ENCODE results near the gene GRM7. TPM values are rescaled to one million over a fixed set of nuclear protein-coding genes. Genes with fewer than 3 reads are reported as not detected.

Gene GRM7
- polyA plus RNA-seq, 1 experiment = not detected

DNA sequence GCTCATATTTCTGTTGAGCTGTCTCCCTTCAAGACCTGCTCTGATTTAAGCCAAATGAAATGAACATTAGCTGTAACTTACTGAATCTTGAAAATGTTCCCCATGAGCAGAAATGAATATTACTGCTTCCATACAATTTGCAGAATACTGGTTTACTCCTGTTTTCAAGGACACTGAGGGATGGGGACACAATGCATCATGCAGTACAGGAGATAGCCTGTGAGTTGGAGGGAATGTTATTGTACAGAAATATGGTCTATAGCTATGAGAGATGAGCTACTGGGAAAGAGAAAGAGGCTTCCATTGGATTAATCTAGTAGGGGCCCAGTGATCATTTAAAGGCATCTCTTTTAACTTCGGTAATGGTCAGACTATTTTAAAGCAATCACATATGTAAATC lies 798.2 kb downstream of the GRM7 start:
- H3K9me3 ChIP-seq (ENCODE audit: control insufficient read depth, insufficient read depth, low read length) = peaks cover 3% of the 10 kb centered on the region
- no peak overlapping the region for H3K4me3 ChIP-seq (ENCODE audit: low read depth, low read length)
- TF ChIP-seq CTCF (IDR thresholded peaks at IDR 0.05; ENCODE audit: low read depth, low read length) = no peak
- no peak for DNase-seq (ENCODE audit: low read depth, low spot score)
- no peaks in the 10 kb centered on the region for H3K27me3 ChIP-seq (ENCODE audit: control insufficient read depth, insufficient read depth, low read length)
- CTCF ChIA-PET = no interaction called here
- H3K27ac ChIP-seq (ENCODE audit: low read depth, low read length) = no peak overlapping the region
- POLR2A ChIA-PET = no interaction called here

GRCh38 chr3:7663771-7664170 lies 802.9 kb downstream of the GRM7 start:
- no peak overlapping the region for H3K4me3 ChIP-seq (ENCODE audit: low read depth, low read length)
- no peak for DNase-seq (ENCODE audit: low read depth, low spot score)
- ChIA-PET POLR2A (no interaction called here), CTCF (no interaction called here)
- no peak for TF ChIP-seq CTCF (IDR thresholded peaks at IDR 0.05; ENCODE audit: low read depth, low read length)
- H3K27ac ChIP-seq (ENCODE audit: low read depth, low read length) = no peak overlapping the region
- H3K27me3 ChIP-seq (ENCODE audit: control insufficient read depth, insufficient read depth, low read length) = no peaks in the 10 kb centered on the region
- H3K9me3 ChIP-seq (ENCODE audit: control insufficient read depth, insufficient read depth, low read length) = peaks cover 6% of the 10 kb centered on the region

GRCh38 chr3:7667774-7668173 lies 806.9 kb downstream of the GRM7 start:
- POLR2A ChIA-PET = no interaction called here

GRCh38 chr3:7669641-7670040 lies 808.7 kb downstream of the GRM7 start:
- no peak for DNase-seq (ENCODE audit: low read depth, low spot score)
- CTCF ChIA-PET = no interaction called here
- Histone ChIP-seq H3K27ac (ENCODE audit: low read depth, low read length) (no peak overlapping the region), H3K9me3 (ENCODE audit: control insufficient read depth, insufficient read depth, low read length) (peaks cover 14% of the 10 kb centered on the region), H3K27me3 (ENCODE audit: control insufficient read depth, insufficient read depth, low read length) (no peaks in the 10 kb centered on the region), H3K4me3 (ENCODE audit: low read depth, low read length) (no peak overlapping the region)
- POLR2A ChIA-PET = no interaction called here
- no peak for TF ChIP-seq CTCF (IDR thresholded peaks at IDR 0.05; ENCODE audit: low read depth, low read length)

More at GRCh38 chr3:7667774-7668173, 806.9 kb downstream of the GRM7 start:
- TF ChIP-seq CTCF (IDR thresholded peaks at IDR 0.05; ENCODE audit: low read depth, low read length) = no peak
- no peak for DNase-seq (ENCODE audit: low read depth, low spot score)
- no peaks in the 10 kb centered on the region for H3K27me3 ChIP-seq (ENCODE audit: control insufficient read depth, insufficient read depth, low read length)
- no peak overlapping the region for H3K4me3 ChIP-seq (ENCODE audit: low read depth, low read length)
- peaks cover 17% of the 10 kb centered on the region for H3K9me3 ChIP-seq (ENCODE audit: control insufficient read depth, insufficient read depth, low read length)
- CTCF ChIA-PET = no interaction called here
- no peak overlapping the region for H3K27ac ChIP-seq (ENCODE audit: low read depth, low read length)

DNA sequence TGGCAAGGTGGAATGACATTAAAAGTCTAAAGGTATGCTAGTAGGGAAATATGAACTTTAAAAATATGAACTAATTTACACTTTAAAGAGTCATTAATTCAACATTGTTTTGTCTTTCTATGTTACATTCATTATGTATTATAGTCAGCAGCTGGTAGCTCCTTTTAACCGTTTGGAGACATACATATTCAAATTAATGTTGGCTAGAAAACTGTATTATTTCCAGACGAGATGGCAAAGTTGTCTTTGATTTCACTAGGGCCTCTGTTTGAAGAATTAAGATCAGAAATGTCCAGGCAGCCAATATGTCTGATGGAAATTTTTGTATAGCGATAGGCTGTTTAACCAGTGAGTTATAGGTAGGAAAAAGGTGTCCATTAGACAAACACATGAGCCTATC lies 817.6 kb downstream of the GRM7 start:
- POLR2A ChIA-PET = no interaction called here
- Histone ChIP-seq H3K27me3 (ENCODE audit: control insufficient read depth, insufficient read depth, low read length) (no peaks in the 10 kb centered on the region), H3K27ac (ENCODE audit: low read depth, low read length) (no peak overlapping the region), H3K9me3 (ENCODE audit: control insufficient read depth, insufficient read depth, low read length) (peaks cover 15% of the 10 kb centered on the region), H3K4me3 (ENCODE audit: low read depth, low read length) (no peak overlapping the region)
- no peak for DNase-seq (ENCODE audit: low read depth, low spot score)
- CTCF ChIA-PET = no interaction called here
- no peak for TF ChIP-seq CTCF (IDR thresholded peaks at IDR 0.05; ENCODE audit: low read depth, low read length)

Measured in AG04450 (cell line).